Measurements from ENCODE around the gene GPR35. TPM values are rescaled to one million over a fixed set of nuclear protein-coding genes. Genes with fewer than 3 reads are reported as not detected.

The GPR35 gene
- polyA plus RNA-seq, 2 donors, result 2.1 to 3.1 TPM

GRCh38 chr2:240581811-240582210 lies 43.5 kb upstream of the GPR35 start:
- 93 to 94% methylated on average over 5 of the region's 5 CpGs for WGBS, 2 donors
- Histone ChIP-seq H3K4me3 (ENCODE audit: low read depth in 1 of 2, low read length in 2 of 2) (no peak overlapping the region), H3K27ac (ENCODE audit: low read depth in 2 of 2, low read length in 1 of 2) (no peak overlapping the region), H3K4me1 (ENCODE audit: control insufficient read depth in 2 of 2, insufficient read depth in 2 of 2, low read length in 1 of 2) (peaks cover 4 to 34% of the 10 kb centered on the region in 2 donors), H3K27me3 (ENCODE audit: control insufficient read depth in 1 of 2, insufficient read depth in 2 of 2, low read length in 2 of 2) (no peaks in the 10 kb centered on the region), H3K36me3 (ENCODE audit: control insufficient read depth in 2 of 2, insufficient read depth in 2 of 2, low read length in 1 of 2) (peaks cover 4 to 19% of the 10 kb centered on the region in 2 donors), H3K9me3 (ENCODE audit: control insufficient read depth in 2 of 2, insufficient read depth in 1 of 2, low read depth in 1 of 2, low read length in 1 of 2) (no peaks in the 10 kb centered on the region)

GRCh38 chr2:240582781-240583180 lies 42.5 kb upstream of the GPR35 start:
- H3K27ac ChIP-seq (ENCODE audit: low read depth in 2 of 2, low read length in 1 of 2), result no peak overlapping the region
- peaks cover 2 to 10% of the 10 kb centered on the region in 2 donors for H3K36me3 ChIP-seq (ENCODE audit: control insufficient read depth in 2 of 2, insufficient read depth in 2 of 2, low read length in 1 of 2)
- no peaks in the 10 kb centered on the region for H3K9me3 ChIP-seq (ENCODE audit: control insufficient read depth in 2 of 2, insufficient read depth in 1 of 2, low read depth in 1 of 2, low read length in 1 of 2)
- WGBS, 2 donors, result 78 to 83% methylated on average over 3 of the region's 3 CpGs
- H3K27me3 ChIP-seq (ENCODE audit: control insufficient read depth in 1 of 2, insufficient read depth in 2 of 2, low read length in 2 of 2), result no peaks in the 10 kb centered on the region
- H3K4me3 ChIP-seq (ENCODE audit: low read depth in 1 of 2, low read length in 2 of 2), result no peak overlapping the region
- peaks cover 4 to 39% of the 10 kb centered on the region in 2 donors for H3K4me1 ChIP-seq (ENCODE audit: control insufficient read depth in 2 of 2, insufficient read depth in 2 of 2, low read length in 1 of 2)

- peaks cover 10 to 44% of the 10 kb centered on the region in 2 donors for H3K4me1 ChIP-seq (ENCODE audit: control insufficient read depth in 2 of 2, insufficient read depth in 2 of 2, low read length in 1 of 2)
- H3K4me3 ChIP-seq (ENCODE audit: low read depth in 1 of 2, low read length in 2 of 2), result no peak overlapping the region
- 91 to 92% methylated on average over 4 of the region's 4 CpGs for WGBS, 2 donors
- H3K36me3 ChIP-seq (ENCODE audit: control insufficient read depth in 2 of 2, insufficient read depth in 2 of 2, low read length in 1 of 2), result peaks cover 0 to 4% of the 10 kb centered on the region in 2 donors
- no peaks in the 10 kb centered on the region for H3K9me3 ChIP-seq (ENCODE audit: control insufficient read depth in 2 of 2, insufficient read depth in 1 of 2, low read depth in 1 of 2, low read length in 1 of 2)
- H3K27me3 ChIP-seq (ENCODE audit: control insufficient read depth in 1 of 2, insufficient read depth in 2 of 2, low read length in 2 of 2), result no peaks in the 10 kb centered on the region
- no peak overlapping the region for H3K27ac ChIP-seq (ENCODE audit: low read depth in 2 of 2, low read length in 1 of 2)
Measured at GRCh38 chr2:240583774-240584173, 41.5 kb upstream of the GPR35 start.

- Histone ChIP-seq H3K4me3 (ENCODE audit: low read depth in 1 of 2, low read length in 2 of 2) (no peak overlapping the region), H3K36me3 (ENCODE audit: control insufficient read depth in 2 of 2, insufficient read depth in 2 of 2, low read length in 1 of 2) (peaks cover 0 to 4% of the 10 kb centered on the region in 2 donors), H3K27ac (ENCODE audit: low read depth in 2 of 2, low read length in 1 of 2) (no peak overlapping the region), H3K4me1 (ENCODE audit: control insufficient read depth in 2 of 2, insufficient read depth in 2 of 2, low read length in 1 of 2) (peaks cover 11 to 36% of the 10 kb centered on the region in 2 donors), H3K9me3 (ENCODE audit: control insufficient read depth in 2 of 2, insufficient read depth in 1 of 2, low read depth in 1 of 2, low read length in 1 of 2) (no peaks in the 10 kb centered on the region), H3K27me3 (ENCODE audit: control insufficient read depth in 1 of 2, insufficient read depth in 2 of 2, low read length in 2 of 2) (no peaks in the 10 kb centered on the region)
- WGBS, 2 donors, result 70 to 75% methylated on average over 4 of the region's 4 CpGs
Measured at GRCh38 chr2:240584486-240585031, 40.7 kb upstream of the GPR35 start.

GRCh38 chr2:240585101-240585500 lies 40.2 kb upstream of the GPR35 start:
- Histone ChIP-seq H3K27me3 (ENCODE audit: control insufficient read depth in 1 of 2, insufficient read depth in 2 of 2, low read length in 2 of 2) (no peaks in the 10 kb centered on the region), H3K36me3 (ENCODE audit: control insufficient read depth in 2 of 2, insufficient read depth in 2 of 2, low read length in 1 of 2) (peaks cover 0 to 6% of the 10 kb centered on the region in 2 donors), H3K4me1 (ENCODE audit: control insufficient read depth in 2 of 2, insufficient read depth in 2 of 2, low read length in 1 of 2) (peaks cover 11 to 32% of the 10 kb centered on the region in 2 donors), H3K4me3 (ENCODE audit: low read depth in 1 of 2, low read length in 2 of 2) (peak overlapping the region; percentile 85 to 87), H3K9me3 (ENCODE audit: control insufficient read depth in 2 of 2, insufficient read depth in 1 of 2, low read depth in 1 of 2, low read length in 1 of 2) (no peaks in the 10 kb centered on the region), H3K27ac (ENCODE audit: low read depth in 2 of 2, low read length in 1 of 2) (peak overlapping the region in 1 of 2 donors; percentile 97)
- 74 to 80% methylated on average over 6 of the region's 6 CpGs for WGBS, 2 donors

- Histone ChIP-seq H3K4me3 (ENCODE audit: low read depth in 1 of 2, low read length in 2 of 2) (peak overlapping the region; percentile 85 to 87), H3K4me1 (ENCODE audit: control insufficient read depth in 2 of 2, insufficient read depth in 2 of 2, low read length in 1 of 2) (peaks cover 11 to 28% of the 10 kb centered on the region in 2 donors), H3K36me3 (ENCODE audit: control insufficient read depth in 2 of 2, insufficient read depth in 2 of 2, low read length in 1 of 2) (peaks cover 0 to 11% of the 10 kb centered on the region in 2 donors), H3K27me3 (ENCODE audit: control insufficient read depth in 1 of 2, insufficient read depth in 2 of 2, low read length in 2 of 2) (no peaks in the 10 kb centered on the region), H3K27ac (ENCODE audit: low read depth in 2 of 2, low read length in 1 of 2) (peak overlapping the region; percentile 96 to 97), H3K9me3 (ENCODE audit: control insufficient read depth in 2 of 2, insufficient read depth in 1 of 2, low read depth in 1 of 2, low read length in 1 of 2) (no peaks in the 10 kb centered on the region)
- WGBS, 2 donors, result 5% methylated on average over 20 of the region's 20 CpGs
Measured at GRCh38 chr2:240585681-240586197, 39.5 kb upstream of the GPR35 start.

- no peaks in the 10 kb centered on the region for H3K27me3 ChIP-seq (ENCODE audit: control insufficient read depth in 1 of 2, insufficient read depth in 2 of 2, low read length in 2 of 2)
- 0 to 1% methylated on average over 72 to 88 of the region's 88 CpGs for WGBS, 2 donors
- peak within 1 kb of the TSS; percentile 85 to 87 for H3K4me3 ChIP-seq (ENCODE audit: low read depth in 1 of 2, low read length in 2 of 2)
- peaks cover 0 to 14% of the 10 kb centered on the region in 2 donors for H3K36me3 ChIP-seq (ENCODE audit: control insufficient read depth in 2 of 2, insufficient read depth in 2 of 2, low read length in 1 of 2)
- peaks cover 11 to 28% of the 10 kb centered on the region in 2 donors for H3K4me1 ChIP-seq (ENCODE audit: control insufficient read depth in 2 of 2, insufficient read depth in 2 of 2, low read length in 1 of 2)
- H3K9me3 ChIP-seq (ENCODE audit: control insufficient read depth in 2 of 2, insufficient read depth in 1 of 2, low read depth in 1 of 2, low read length in 1 of 2), result no peaks in the 10 kb centered on the region
- H3K27ac ChIP-seq (ENCODE audit: low read depth in 2 of 2, low read length in 1 of 2), result peak within 1 kb of the TSS; percentile 96 to 97
Measured at GRCh38 chr2:240586198-240586918, 38.9 kb upstream of the GPR35 start, which contains the start of gene CAPN10. Gene CAPN10 (plus strand): TSS chr2:240586734. CDS start chr2:240586912, 178 bp downstream.

- H3K4me1 ChIP-seq (ENCODE audit: control insufficient read depth in 2 of 2, insufficient read depth in 2 of 2, low read length in 1 of 2), result peaks cover 11 to 31% of the 10 kb centered on the region in 2 donors
- H3K36me3 ChIP-seq (ENCODE audit: control insufficient read depth in 2 of 2, insufficient read depth in 2 of 2, low read length in 1 of 2), result peaks cover 2 to 22% of the 10 kb centered on the region in 2 donors
- 3% methylated on average over 62 of the region's 62 CpGs for WGBS, 2 donors
- H3K9me3 ChIP-seq (ENCODE audit: control insufficient read depth in 2 of 2, insufficient read depth in 1 of 2, low read depth in 1 of 2, low read length in 1 of 2), result no peaks in the 10 kb centered on the region
- H3K27me3 ChIP-seq (ENCODE audit: control insufficient read depth in 1 of 2, insufficient read depth in 2 of 2, low read length in 2 of 2), result no peaks in the 10 kb centered on the region
- peak overlapping the region; percentile 77 to 97 for H3K27ac ChIP-seq (ENCODE audit: low read depth in 2 of 2, low read length in 1 of 2)
- H3K4me3 ChIP-seq (ENCODE audit: low read depth in 1 of 2, low read length in 2 of 2), result peak overlapping the region; percentile 85 to 87
Measured at GRCh38 chr2:240586919-240587800, 38.1 kb upstream of the GPR35 start.

GRCh38 chr2:240588006-240588655 lies 37.1 kb upstream of the GPR35 start:
- Histone ChIP-seq H3K27me3 (ENCODE audit: control insufficient read depth in 1 of 2, insufficient read depth in 2 of 2, low read length in 2 of 2) (no peaks in the 10 kb centered on the region), H3K4me3 (ENCODE audit: low read depth in 1 of 2, low read length in 2 of 2) (no peak overlapping the region), H3K4me1 (ENCODE audit: control insufficient read depth in 2 of 2, insufficient read depth in 2 of 2, low read length in 1 of 2) (peaks cover 11 to 31% of the 10 kb centered on the region in 2 donors), H3K27ac (ENCODE audit: low read depth in 2 of 2, low read length in 1 of 2) (no peak overlapping the region), H3K36me3 (ENCODE audit: control insufficient read depth in 2 of 2, insufficient read depth in 2 of 2, low read length in 1 of 2) (peaks cover 4 to 23% of the 10 kb centered on the region in 2 donors), H3K9me3 (ENCODE audit: control insufficient read depth in 2 of 2, insufficient read depth in 1 of 2, low read depth in 1 of 2, low read length in 1 of 2) (no peaks in the 10 kb centered on the region)
- 78 to 81% methylated on average over 10 of the region's 10 CpGs for WGBS, 2 donors

All from esophagus (tissue), 2 donors.